ENCODE data around the gene PRR12. TPM values are rescaled to one million over a fixed set of nuclear protein-coding genes. Genes with fewer than 3 reads are reported as not detected.

The PRR12 gene
- total and polyA plus RNA-seq, 9 donors = 2.8 to 44.1 (median 30.1) TPM

GRCh38 chr19:49665036-49665350 is 74.0 kb downstream of the PRR12 start:
- TF ChIP-seq POLR2A (IDR thresholded peaks at IDR 0.05) (no peak), EP300 (IDR thresholded peaks at IDR 0.05) (no peak), CTCF (IDR thresholded peaks at IDR 0.05) (no peak)
- intact Hi-C loops (cut with DNase I) = loop anchor here in 1 of 4 donors (2.0 kb wide), 1 partner anchor 22 kb away; the partner anchor contains the start of gene SCAF1
- H3K4me1 ChIP-seq (ENCODE audit: insufficient read depth) = peaks cover 4% of the 10 kb centered on the region
- peak overlapping the region; percentile 14 to 69 for H3K27ac ChIP-seq
- DNase-seq = no peak
- H3K27me3 ChIP-seq = no peaks in the 10 kb centered on the region
- no peaks in the 10 kb centered on the region for H3K36me3 ChIP-seq
- no peaks in the 10 kb centered on the region for H3K9me3 ChIP-seq
- 0 to 1% (median 0%) methylated on average over 7 of the region's 7 CpGs for WGBS, 3 donors
- peak overlapping the region; percentile 78 for H3K4me3 ChIP-seq

GRCh38 chr19:49665351-49666119 is 74.6 kb downstream of the PRR12 start, which contains the start of the genes BCL2L12 and IRF3:
BCL2L12 (plus strand) TSS chr19:49665933; CDS start chr19:49666693, 760 bp downstream.
IRF3 (minus strand) TSS chr19:49665857; CDS start chr19:49664838, 1,019 bp downstream.
- 0 to 1% (median 1%) methylated on average over 49 to 50 of the region's 50 CpGs for WGBS, 3 donors
- peak within 1 kb of the TSS; percentile 78 for H3K4me3 ChIP-seq
- peaks cover 4% of the 10 kb centered on the region for H3K4me1 ChIP-seq (ENCODE audit: insufficient read depth)
- TF ChIP-seq EP300 (IDR thresholded peaks at IDR 0.05) (no peak), POLR2A (IDR thresholded peaks at IDR 0.05) (peak; percentile 54), CTCF (IDR thresholded peaks at IDR 0.05) (peak in 1 of 3 donors; percentile 27)
- no peaks in the 10 kb centered on the region for H3K27me3 ChIP-seq
- DNase-seq = peak; percentile 98 to 99 (median 99)
- H3K27ac ChIP-seq = peak within 1 kb of the TSS; percentile 54 to 69
- no peaks in the 10 kb centered on the region for H3K9me3 ChIP-seq
- intact Hi-C loops (cut with DNase I) = loop anchor here in 1 of 4 donors (2.0 kb wide), 1 partner anchor 23 kb away; the partner anchor contains the start of gene SCAF1
- H3K36me3 ChIP-seq = no peaks in the 10 kb centered on the region

- Histone ChIP-seq H3K27me3 (no peaks in the 10 kb centered on the region), H3K36me3 (no peaks in the 10 kb centered on the region), H3K9me3 (no peaks in the 10 kb centered on the region), H3K4me3 (peak overlapping the region; percentile 78), H3K4me1 (ENCODE audit: insufficient read depth) (peaks cover 4% of the 10 kb centered on the region), H3K27ac (peak overlapping the region; percentile 54 to 69)
- WGBS, 3 donors = 0% methylated on average over 9 of the region's 9 CpGs
- intact Hi-C loops (cut with DNase I) = no loop called here
- TF ChIP-seq CTCF (IDR thresholded peaks at IDR 0.05) = no peak
- no peak for TF ChIP-seq POLR2A (IDR thresholded peaks at IDR 0.05)
- no peak for TF ChIP-seq EP300 (IDR thresholded peaks at IDR 0.05)
- no peak for DNase-seq
Observed at GRCh38 chr19:49666120-49666444, 75.1 kb downstream of the PRR12 start.

GRCh38 chr19:49667473-49667872 is 76.5 kb downstream of the PRR12 start:
- Histone ChIP-seq H3K27ac (no peak overlapping the region), H3K36me3 (no peaks in the 10 kb centered on the region), H3K4me1 (ENCODE audit: insufficient read depth) (peaks cover 4% of the 10 kb centered on the region), H3K27me3 (no peaks in the 10 kb centered on the region), H3K4me3 (no peak overlapping the region), H3K9me3 (no peaks in the 10 kb centered on the region)
- TF ChIP-seq POLR2A (IDR thresholded peaks at IDR 0.05) = no peak
- no peak for TF ChIP-seq EP300 (IDR thresholded peaks at IDR 0.05)
- TF ChIP-seq CTCF (IDR thresholded peaks at IDR 0.05) = no peak
- WGBS, 3 donors = 88 to 97% (median 93%) methylated on average over 2 of the region's 2 CpGs
- intact Hi-C loops (cut with DNase I) = no loop called here
- no peak for DNase-seq
